GM21529 (cell line): Measurements from ENCODE around the gene RSPRY1.

Experiments used
- ATAC-seq: cut with Tn5 transposase; IDR thresholded peaks from one replicate; pipeline ENCODE4 v1.9.1; 2021; ENCODE audit not compliant: unreplicated experiment

Gene RSPRY1

GRCh38 chr16:57216968-57217367, 30.8 kb downstream of the RSPRY1 start:
- ATAC-seq = no peak

GRCh38 chr16:57223057-57223456, 36.9 kb downstream of the RSPRY1 start:
- no peak for ATAC-seq

GRCh38 chr16:57224651-57225335, 38.7 kb downstream of the RSPRY1 start:
- ATAC-seq = no peak

- ATAC-seq = no peak
These were observed 39.8 kb downstream of the RSPRY1 start for GRCh38 chr16:57225978-57226377.

- no peak for ATAC-seq
These were observed 40.8 kb downstream of the RSPRY1 start for GRCh38 chr16:57226701-57227621.

- no peak for ATAC-seq
These were observed 43.0 kb downstream of the RSPRY1 start for GRCh38 chr16:57229079-57229478.

- ATAC-seq = no peak
These were observed 45.8 kb downstream of the RSPRY1 start for GRCh38 chr16:57231821-57232350.

GRCh38 chr16:57233944-57234706, 48.0 kb downstream of the RSPRY1 start:
- ATAC-seq = no peak

GRCh38 chr16:57234707-57235092, 48.6 kb downstream of the RSPRY1 start:
- no peak for ATAC-seq

- no peak for ATAC-seq
These were observed 49.2 kb downstream of the RSPRY1 start for GRCh38 chr16:57235128-57236021.

GRCh38 chr16:57236022-57236350, 49.9 kb downstream of the RSPRY1 start:
- ATAC-seq = no peak

GRCh38 chr16:57238682-57239081, 52.6 kb downstream of the RSPRY1 start:
- no peak for ATAC-seq

- ATAC-seq = no peak
These were observed 53.0 kb downstream of the RSPRY1 start for GRCh38 chr16:57239107-57239506.

GRCh38 chr16:57240851-57241250, 54.7 kb downstream of the RSPRY1 start:
- ATAC-seq = no peak

- ATAC-seq = no peak
These were observed 56.5 kb downstream of the RSPRY1 start for GRCh38 chr16:57242650-57243049.

GRCh38 chr16:57244463-57244766, 58.3 kb downstream of the RSPRY1 start:
- peak; percentile 22 for ATAC-seq

- peak; percentile 94 for ATAC-seq
These were observed 58.8 kb downstream of the RSPRY1 start, which contains the start of gene ARL2BP for GRCh38 chr16:57244767-57245471. ARL2BP (plus strand) TSS chr16:57245259; CDS start chr16:57245368, 109 bp downstream.

GRCh38 chr16:57245472-57246113, 59.5 kb downstream of the RSPRY1 start:
- ATAC-seq = no peak

- no peak for ATAC-seq
These were observed 65.2 kb downstream of the RSPRY1 start for GRCh38 chr16:57251352-57251751.
